Measurements from ENCODE around the gene MAP4K2. TPM values are rescaled to one million over a fixed set of nuclear protein-coding genes. Genes with fewer than 3 reads are reported as not detected.

MAP4K2 gene
- total and polyA plus RNA-seq, 9 of the 15 experiments (the other 6 are each of a cell fraction or from before 2014, with no cell fraction given) = 0.13 to 14.5 (median 7.3) TPM

DNA sequence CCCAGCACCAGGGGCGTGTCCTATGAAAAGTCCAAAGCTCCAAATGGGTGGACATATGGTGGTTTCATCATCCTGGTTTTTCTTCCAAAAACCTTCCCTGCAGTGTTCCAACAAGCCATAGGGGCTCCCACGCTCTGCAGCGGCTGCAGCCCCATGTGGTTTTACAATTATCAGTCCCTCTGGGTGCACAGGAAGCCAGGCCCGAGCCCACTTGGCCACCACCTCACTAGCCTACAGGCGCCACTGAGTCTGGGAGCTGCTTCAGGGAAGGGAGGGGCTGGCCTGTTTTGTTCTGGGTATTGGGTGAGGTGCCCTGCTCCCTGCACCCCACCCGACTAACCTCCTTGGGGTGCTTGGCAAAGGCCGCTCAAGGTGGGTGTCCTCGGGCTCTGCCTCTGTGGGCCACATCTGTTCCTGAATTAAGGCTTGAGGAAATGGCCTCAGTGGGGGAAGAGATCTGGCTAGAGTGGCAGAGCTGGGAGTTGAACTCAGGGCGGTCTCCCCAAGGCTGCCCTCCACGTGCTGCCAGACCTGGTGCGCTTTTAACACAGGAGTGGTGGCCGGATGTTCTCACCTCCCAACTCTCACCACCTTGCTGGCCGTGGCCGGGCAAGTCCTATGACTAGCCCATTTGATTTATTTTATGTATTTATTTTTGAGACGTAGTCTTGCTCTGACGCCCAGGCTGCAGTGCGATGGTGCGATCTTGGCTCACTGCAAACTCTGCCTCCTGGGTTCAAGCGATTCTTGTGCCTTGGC is 46.8 kb upstream of the MAP4K2 start:
- no TSS peak for BruUV-seq (replicated peaks)
- no peak overlapping the region for H3K4me2 ChIP-seq (ENCODE audit: insufficient read depth, low read length)

More for the DNA sequence above, 46.8 kb upstream of the MAP4K2 start:
- FAIRE-seq (no peak), DNase-seq (ENCODE audit: extremely low read depth in 1 of 4, low spot score in 3 of 4) (no peak), ATAC-seq (no peak)
- Histone ChIP-seq H3K9me1 (ENCODE audit: control insufficient read depth, insufficient read depth, low read length) (no peaks in the 10 kb centered on the region), H3K27ac (ENCODE audit: extremely low read depth, low read depth, low read length) (no peak overlapping the region), H2AFZ (ENCODE audit: low read depth, low read length) (no peak overlapping the region; the same call in 1 of the 2 replicates), H3K79me2 (ENCODE audit: control insufficient read depth, insufficient read depth, low read length) (no peaks in the 10 kb centered on the region), H3K36me3 (ENCODE audit: control insufficient read depth, insufficient read depth, low read length) (peaks cover 18% of the 10 kb centered on the region; the same call in 2 of the 3 replicates), H3K9me3 (replicated peaks; ENCODE audit: control insufficient read depth, insufficient read depth, low read depth, low read length) (no peaks in the 10 kb centered on the region), H3K27me3 (ENCODE audit: control insufficient read depth in 2 of 2, insufficient read depth in 2 of 2, low read length in 2 of 2) (no peaks in the 10 kb centered on the region), H4K20me1 (replicated peaks; ENCODE audit: control insufficient read depth, insufficient read depth, low read length) (no peaks in the 10 kb centered on the region), H3K4me1 (replicated peaks in 1 of 2; ENCODE audit: control insufficient read depth in 2 of 2, insufficient read depth in 2 of 2, low read length in 2 of 2) (peaks cover 39 to 83% of the 10 kb centered on the region in 2 experiments), H3K9ac (ENCODE audit: insufficient read depth in 1 of 2, low read depth in 2 of 2, low read length in 2 of 2) (peak overlapping the region in 1 of 2 experiments; percentile 87; a peak in 2 of 4 replicates), H3K4me3 (no peak overlapping the region)
- TF ChIP-seq CREB1 (IDR thresholded peaks at IDR 0.05) (no peak), CREB1 (CRISPR knock-in tag; IDR thresholded peaks at IDR 0.05) (no peak), POLR2G (IDR thresholded peaks at IDR 0.05; ENCODE audit: low read depth, low read length) (peak; percentile 41; the same call in 1 of the 2 replicates), ATF3 (IDR thresholded peaks at IDR 0.05) (peak; percentile 25; the same call in 1 of the 2 replicates), ATF3 (CRISPR knock-in tag; conservative IDR thresholded peaks at IDR 0.05) (no peak), CTCF (IDR thresholded peaks at IDR 0.05 in 2 of 3, conservative IDR thresholded peaks at IDR 0.05 in 1 of 3; ENCODE audit: insufficient read depth in 2 of 3, low read depth in 1 of 3, low read length in 3 of 3) (peak in 2 of 3 experiments; percentile 41 to 51; a peak in 4 of 6 replicates), RAD21 (CRISPR knock-in tag; conservative IDR thresholded peaks at IDR 0.05 in 1 of 2, IDR thresholded peaks at IDR 0.05 in 1 of 2) (peak; percentile 14 to 38; a peak in 3 of 4 replicates), PYGO2 (tag; IDR thresholded peaks at IDR 0.05) (no peak), MEF2D (tag; conservative IDR thresholded peaks at IDR 0.05; ENCODE audit: low read depth) (no peak), SMAD4 (CRISPR knock-in tag; conservative IDR thresholded peaks at IDR 0.05) (peak; percentile 19; the same call in 1 of the 2 replicates), JUND (IDR thresholded peaks at IDR 0.05; ENCODE audit: borderline replicate concordance, low read depth, low read length) (0 out of 2 replicates have a peak, but pooled peaks have one; percentile 2), JUND (tag; IDR thresholded peaks at IDR 0.05; ENCODE audit: borderline replicate concordance, low read depth, low read length) (no peak), MYC (IDR thresholded peaks at IDR 0.05; ENCODE audit: low read depth, low read length) (peak; percentile 65), MYC (CRISPR knock-in tag; IDR thresholded peaks at IDR 0.05; ENCODE audit: borderline replicate concordance, low read depth) (no peak), SMC3 (conservative IDR thresholded peaks at IDR 0.05; ENCODE audit: insufficient read depth, low read depth, low read length) (no peak)
- TF ChIP-seq, protein P1, sequence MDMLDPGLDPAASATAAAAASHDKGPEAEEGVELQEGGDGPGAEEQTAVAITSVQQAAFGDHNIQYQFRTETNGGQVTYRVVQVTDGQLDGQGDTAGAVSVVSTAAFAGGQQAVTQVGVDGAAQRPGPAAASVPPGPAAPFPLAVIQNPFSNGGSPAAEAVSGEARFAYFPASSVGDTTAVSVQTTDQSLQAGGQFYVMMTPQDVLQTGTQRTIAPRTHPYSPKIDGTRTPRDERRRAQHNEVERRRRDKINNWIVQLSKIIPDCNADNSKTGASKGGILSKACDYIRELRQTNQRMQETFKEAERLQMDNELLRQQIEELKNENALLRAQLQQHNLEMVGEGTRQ (CRISPR knock-in tag; IDR thresholded peaks at IDR 0.05) = no peak
- CTCF ChIA-PET (ENCODE audit: low intra/inter-chr PET ratio) = interaction anchor here (3.7 kb wide), 1 partner anchor 44 kb away, joined by 39 read pairs; no protein-coding TSS in a partner anchor
- intact Hi-C loops (cut with micrococcal nuclease) = loop anchor here (5.0 to 10.0 kb wide), 2 partner anchors 263 to 405 kb away; partner anchors contain the start of gene TM7SF2
- 84% methylated on average over 19 of the region's 19 CpGs for WGBS (ENCODE audit: insufficient coverage, low coverage, missing lambda C conversion rate)
- in situ Hi-C loops (cut with MboI) = loop anchor here (5.0 kb wide), 2 partner anchors 43 to 148 kb away; partner anchors contain the start of gene BATF2
- POLR2A ChIA-PET = interaction anchor here (0.8 to 4.4 kb wide), 5 partner anchors 14 to 42 kb away, joined by 3 to 26 read pairs (median 11); partner anchors contain the start of gene EHD1

All from K562 (cell line).